Measurements from ENCODE around the gene TBC1D14. TPM values are rescaled to one million over a fixed set of nuclear protein-coding genes. Genes with fewer than 3 reads are reported as not detected.
"Not testable (repeated sequence)": the region's sequence is repeated elsewhere in the genome, so short reads cannot be mapped to it uniquely, and the experiment has no call there.

The TBC1D14 gene
- total RNA-seq, 1 donor from 2014 or later: 48.1 TPM

DNA sequence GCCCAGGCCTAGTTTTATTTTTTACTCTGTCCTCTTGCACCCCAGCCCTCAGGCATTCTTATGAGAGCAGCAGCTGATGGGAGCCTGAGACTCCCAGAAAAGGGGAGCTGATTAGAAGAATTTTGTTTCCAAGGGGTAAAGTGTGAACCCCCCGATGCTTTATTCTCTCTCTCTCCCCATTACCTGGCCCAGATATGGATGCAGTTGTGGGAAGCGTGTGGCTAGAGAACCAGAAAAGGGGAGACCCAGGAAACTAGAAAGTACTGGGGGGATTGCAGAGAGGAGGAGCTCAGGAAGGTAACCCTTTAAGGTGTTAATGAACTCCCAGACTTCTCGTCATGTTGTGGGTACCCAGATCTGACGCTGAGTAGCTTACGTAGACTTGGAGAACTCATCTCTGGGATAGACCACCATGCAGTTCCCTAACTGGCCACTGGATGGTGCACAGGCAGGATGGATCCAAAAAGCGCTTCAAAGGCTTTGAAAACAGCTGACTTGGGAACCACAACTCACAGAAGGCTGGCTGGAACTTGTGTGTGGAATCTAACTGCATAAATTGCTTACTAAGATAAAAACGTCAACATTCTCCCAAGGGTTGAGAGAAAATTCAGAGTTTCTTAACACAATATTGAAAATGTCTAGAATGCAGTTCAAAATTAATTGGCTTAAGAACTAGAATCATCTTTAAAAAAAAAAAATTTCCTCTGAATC, 64.7 kb downstream of the TBC1D14 start:
- peak; percentile 95 for ATAC-seq

DNA sequence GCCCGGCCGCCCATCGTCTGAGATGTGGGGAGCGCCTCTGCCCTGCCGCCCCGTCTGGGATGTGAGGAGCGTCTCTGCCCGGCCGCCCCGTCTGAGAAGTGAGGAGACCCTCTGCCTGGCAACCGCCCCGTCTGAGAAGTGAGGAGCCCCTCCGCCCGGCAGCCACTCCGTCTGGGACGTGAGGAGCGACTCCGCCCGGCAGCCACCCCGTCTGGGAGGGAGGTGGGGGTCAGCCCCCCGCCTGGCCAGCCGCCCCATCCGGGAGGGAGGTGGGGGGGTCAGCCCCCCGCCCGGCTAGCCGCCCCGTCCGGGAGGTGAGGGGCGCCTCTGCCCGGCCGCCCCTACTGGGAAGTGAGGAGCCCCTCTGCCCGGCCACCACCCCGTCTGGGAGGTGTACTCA, 68.2 kb downstream of the TBC1D14 start:
- not testable (repeated sequence) for ATAC-seq

DNA sequence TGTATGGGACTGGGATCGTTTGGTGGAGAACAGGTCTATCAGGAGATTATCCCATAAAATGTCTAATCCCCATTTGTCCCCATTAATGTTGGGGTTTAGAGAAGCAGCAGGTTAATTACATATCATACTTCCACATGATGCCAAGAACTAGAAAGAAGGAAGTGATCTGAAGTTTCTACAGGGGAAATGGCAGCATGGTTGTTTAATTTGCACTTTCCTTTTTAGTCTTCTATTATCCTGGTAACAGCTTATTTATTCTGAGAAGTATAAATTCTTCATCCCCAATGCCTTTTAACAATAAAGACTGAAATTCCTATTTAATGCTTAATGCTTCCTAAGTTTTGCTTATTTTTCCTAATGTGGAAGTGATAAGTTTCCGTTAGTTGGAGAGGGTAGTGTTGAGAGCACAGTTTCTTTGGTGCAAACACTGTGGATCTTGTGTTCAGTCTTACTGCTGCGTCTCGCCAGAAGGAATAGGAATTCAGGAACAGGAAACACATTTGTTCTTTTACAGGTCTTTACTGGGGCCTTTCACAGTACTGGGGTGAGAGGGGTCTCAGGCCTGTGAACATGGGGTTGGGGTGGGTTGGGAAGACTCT, 74.0 kb downstream of the TBC1D14 start:
- no peak for ATAC-seq

DNA sequence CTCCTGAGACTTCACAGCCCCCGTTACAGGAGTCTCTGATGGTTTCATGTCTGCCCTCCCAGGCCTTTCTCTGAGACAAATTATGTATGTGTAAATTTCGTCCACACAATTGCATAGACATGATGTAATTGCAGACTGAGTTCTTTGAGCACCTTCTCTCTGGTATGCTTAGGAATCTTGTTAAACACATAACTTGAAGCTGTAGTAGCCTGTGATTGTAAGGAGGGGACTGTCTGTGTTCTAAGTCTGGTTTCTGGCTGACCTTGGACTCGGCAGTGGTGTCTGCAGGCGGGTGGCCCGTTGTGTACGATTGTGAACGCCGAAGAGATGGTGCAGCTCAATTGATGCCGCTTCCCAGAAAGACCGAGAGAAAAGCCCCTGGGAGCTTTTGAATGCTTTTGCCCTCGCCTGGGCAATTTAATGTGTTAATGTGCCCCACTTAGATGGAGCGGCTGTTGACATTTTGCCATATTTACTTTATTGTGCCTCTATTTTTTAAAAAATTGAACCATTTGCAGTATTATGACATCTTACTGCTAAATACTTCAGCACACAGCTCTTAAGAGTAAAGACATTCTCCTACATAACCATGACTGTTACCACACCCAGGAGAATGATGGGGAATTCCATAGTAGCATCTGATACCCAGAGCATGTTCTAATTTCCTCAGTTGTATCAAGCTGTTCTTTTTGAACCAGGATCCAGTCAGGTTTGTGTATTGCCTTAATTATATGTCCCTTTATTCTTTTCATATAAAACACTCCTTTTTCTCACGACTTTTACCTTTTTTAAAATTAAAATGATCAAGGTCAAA, 75.2 kb downstream of the TBC1D14 start:
- ATAC-seq: no peak

DNA sequence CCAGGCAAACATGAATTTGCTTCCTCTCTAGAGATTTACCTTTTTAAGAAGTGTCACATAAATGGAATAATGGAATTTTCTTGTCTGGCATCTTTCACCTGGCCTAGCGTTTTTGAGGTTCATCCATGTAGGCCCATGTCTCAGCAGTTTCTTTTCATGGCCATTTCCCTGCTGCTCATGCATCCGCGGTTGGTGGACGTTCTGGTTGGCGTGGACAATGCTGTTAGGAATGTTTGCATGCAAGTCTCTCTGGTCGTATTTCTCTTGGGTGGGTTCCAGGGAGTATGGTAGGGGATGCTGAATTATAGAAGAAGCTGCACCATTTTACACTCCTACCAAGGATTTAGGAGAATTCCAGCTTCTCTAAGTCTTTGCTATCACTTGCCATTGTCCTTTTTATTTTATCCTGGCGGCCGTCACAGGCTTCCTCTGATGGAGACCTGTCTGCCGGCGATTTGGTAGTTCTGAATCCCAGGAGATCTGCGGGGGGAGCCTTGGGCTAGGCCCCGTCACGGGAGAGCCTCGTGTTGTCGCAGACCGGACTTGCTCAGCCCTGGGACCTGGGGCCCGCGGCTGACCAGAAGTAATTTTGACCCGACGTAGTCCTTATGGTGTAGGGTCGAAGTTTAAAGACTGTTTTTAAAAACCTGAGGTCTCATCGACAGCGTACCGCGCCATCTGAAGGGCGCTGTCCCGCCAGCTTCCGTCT, 76.6 kb downstream of the TBC1D14 start:
- peak; percentile 12 for ATAC-seq

DNA sequence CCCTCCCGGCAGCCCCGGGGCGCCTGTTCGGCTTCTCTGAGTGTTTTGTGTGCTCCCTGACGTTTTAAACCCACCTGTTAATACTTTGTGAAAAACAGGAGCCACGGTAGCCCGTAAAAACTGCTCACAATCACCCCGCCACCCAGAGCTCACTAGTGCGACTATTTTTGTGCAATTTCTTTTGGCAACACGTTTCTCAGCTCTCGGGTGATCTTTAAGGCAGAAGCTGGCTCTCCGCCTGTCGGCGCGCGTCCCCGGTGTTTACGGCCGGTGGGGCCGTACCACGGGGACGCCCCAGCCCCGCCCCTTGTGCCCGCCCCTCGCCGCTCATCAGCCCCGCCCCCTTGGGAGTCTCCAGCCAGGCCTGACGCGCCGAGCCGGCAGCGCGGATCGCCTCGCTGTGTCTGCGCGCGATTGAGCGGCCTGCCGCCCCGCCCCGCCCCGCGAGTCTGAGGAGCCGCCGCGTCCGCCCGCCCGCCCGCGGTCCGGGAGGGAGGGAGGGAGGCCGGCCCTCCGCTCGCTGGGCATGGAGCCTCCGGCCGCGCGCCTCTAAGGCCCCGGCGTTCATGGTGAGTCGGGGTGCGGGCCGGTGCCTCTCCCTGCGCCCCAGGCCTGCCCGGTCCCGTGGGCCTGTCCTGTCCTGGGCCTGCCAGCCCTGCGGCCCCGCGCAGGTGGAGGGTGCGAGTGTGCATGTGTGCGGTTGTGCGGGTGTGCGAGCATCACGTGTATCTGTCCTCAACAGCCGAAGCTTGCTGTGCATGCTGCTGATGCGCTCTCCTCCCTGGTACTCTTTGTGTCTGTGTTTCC, 77.4 kb downstream of the TBC1D14 start:
- peak; percentile 93 for ATAC-seq

DNA sequence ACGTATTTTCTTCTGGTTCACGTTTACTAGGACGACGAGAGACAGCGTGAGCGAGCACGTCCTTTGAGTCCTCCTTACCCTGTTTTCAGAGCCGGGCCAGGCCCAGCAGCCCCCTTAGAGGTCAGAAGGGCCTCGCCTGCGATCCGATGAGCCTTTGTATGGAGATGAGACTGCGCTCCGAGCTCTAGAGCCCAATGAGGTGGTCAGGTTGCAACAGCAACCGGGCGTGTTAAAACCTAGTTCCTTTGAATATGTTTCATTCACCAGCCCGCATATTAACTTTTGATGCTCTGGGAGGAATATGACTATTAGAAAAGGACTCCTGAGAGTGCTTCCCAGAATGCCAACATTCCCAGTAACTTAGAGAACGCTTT, 77.9 kb downstream of the TBC1D14 start:
- ATAC-seq: peak; percentile 36

DNA sequence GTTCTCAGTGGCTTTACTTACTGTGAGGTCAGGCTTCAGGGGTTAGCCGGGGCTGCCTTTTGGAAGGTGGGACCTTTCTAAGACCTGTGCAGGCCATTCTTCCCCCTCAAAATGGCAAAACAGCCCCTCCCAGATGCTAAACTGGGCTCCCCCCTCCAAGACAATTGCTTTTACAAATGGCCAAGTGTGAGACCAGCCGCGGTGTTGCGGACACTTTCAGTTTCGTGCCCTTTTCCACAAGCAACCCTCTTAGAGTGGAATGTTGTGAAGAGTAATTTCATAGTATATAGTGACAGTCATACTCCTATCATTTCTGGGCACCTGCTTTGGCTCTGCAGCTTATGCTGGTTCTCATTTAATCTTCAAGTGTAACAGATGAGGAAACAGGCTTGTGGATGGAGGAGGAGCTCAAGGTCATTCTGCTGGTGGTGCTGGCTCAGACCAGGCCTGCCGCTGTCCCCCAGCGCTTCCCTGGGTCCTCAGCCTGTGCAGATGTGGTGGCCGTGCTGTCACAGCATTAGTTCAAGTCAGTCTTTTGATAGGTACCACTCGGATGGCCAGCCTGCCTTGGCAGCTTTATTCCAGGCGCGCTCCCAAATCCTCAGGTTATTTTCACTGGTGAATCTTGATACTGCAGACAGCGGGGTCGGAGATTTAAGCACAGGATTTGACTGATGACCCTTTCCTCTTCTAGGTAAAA, 78.5 kb downstream of the TBC1D14 start:
- ATAC-seq: no peak

DNA sequence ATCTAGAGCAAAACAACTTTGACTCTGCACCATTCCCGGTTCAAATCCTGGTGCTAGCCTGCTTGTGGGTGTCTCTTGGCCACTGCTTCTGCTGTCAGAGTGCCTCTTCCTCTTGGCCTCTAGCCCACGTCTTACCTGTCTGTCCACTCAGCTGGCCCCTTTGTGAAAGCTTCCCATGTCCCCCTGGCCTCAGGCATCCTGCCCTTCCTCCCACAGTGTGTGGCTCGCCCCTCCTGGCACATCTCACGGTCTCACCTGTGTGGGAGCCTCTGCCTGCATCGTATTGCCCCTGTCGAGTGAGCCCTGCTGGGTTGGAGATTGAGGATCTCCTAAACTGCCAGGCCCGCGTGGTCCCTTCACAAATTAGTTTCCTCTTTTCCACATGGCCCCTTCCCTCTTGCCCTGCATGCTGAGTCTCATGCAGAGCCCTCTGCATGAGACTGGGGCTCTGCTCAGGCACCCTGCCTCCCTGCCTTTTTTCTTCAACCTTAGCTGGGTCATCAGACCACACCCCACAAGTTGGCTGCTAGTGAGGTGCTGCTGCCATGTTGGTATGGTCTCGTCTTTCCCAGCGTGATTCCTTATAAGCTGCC, 79.8 kb downstream of the TBC1D14 start:
- ATAC-seq: no peak

DNA sequence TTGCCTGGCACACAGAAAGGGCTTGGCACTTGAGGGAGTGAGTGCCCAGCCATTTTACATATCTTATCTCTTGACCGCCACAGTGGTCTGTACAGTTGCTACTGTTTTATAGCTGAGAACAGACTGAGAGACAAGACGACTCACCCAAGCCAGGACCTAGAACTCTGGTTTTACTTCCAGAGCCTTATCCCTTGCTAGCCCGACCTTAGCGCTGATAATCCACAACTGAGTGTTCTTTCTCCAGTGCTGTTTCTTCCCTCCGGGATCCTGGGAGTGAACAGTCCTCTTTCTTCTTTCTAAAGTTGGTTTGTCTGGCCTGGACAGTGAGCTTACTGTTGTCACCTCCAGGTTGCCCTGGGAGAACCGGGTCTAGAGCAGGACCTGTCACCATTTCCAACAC, 81.0 kb downstream of the TBC1D14 start:
- ATAC-seq: no peak

DNA sequence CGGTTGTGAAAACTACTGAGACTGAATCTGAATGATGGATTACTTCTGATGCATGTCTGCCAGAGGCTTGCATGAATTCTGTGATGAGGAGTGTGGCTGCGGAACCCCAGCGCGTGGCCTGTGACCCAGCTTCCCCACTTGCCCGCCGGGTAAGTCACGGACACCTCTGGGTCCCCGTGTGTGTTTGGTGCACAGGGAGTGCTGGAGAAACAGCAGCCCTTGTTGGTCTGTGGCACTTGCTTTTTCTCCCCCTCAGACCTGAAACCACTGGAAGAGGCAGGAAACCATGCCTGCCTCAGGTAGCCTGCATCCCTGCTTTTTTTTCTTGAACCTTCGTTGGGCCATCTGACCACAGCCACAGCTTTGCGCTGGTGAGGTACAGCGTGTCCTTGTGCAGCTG, 81.6 kb downstream of the TBC1D14 start:
- no peak for ATAC-seq

DNA sequence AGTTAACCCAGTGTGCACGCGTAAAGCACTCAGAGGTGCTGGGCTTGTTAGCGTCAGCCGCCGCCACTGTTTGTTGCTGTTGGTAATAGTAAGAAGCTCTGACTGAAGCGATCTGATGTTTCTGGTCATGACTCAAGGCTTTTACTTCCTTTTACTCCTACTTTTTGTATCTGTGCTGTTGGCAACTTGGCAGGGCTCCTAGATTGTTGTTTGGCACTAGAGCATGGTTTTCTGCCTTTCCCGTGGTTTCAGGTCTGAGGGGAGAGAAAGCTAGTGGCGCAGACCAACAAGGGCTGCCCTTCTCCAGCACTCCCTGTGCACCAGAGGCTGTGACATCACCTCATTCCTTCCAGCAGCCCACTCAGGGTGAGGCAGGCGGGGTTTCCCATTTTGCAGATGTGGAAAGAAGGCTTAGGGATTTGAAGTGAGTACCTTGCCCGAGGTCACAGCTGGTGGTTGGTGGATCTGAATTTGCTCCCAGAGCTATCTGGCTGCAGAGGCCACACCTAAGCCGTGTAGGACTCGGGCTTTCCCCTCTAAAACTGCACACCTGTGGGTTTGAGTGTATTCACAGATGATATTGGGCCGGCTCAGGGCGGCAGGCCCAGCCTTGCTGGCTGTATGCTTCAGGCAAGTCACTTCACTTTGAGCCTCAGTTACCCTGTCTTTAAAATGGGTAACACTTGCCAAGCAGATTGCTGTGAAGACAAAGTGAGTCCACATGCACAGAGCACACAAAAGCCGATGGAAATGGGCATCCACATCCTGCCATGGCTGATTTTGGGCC, 82.3 kb downstream of the TBC1D14 start:
- peak; percentile 70 for ATAC-seq

DNA sequence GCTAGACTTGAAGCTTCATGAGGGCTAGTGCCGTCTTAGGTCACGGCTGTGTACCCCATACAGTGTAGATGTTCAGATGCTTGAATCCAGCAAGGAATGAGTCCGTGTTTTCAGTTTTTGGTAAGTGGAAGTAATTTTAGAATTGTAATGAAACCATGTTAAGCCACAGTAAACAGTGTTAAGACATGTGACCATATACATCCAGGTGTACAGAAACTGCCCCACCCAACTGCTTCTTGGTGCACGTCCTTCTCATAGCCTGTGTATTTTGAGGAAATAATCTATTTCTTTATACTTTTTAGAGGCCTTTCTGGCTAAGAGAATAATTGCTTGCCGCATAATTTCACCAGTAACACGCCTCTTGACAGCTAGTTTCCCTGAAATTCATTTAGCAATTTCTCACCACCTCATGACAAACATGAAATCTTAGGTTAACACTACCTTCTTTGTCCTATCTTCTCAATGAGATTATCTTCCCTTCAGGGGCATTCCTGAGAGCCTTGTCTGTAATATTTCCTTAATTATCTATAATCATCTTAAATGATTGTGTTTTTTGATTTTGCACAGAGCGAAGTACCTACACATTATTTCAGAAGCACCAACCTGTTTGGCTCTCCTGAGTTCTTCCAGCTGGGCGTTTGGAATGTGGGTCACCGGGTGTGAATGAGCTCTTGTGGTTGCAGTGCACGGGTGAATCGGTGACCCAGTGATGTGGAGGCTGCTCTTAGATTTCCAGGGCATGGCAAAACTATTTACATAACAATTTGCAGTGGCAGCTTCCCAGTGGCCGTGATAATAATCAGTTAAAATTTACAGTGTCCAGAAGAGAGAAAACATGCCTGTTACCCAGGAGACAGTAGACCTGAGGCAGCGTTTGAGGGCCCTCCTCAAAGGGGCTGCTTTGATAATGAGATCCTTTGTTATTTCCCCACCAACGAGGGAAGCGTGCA, 83.4 kb downstream of the TBC1D14 start:
- ATAC-seq: peak; percentile 64

DNA sequence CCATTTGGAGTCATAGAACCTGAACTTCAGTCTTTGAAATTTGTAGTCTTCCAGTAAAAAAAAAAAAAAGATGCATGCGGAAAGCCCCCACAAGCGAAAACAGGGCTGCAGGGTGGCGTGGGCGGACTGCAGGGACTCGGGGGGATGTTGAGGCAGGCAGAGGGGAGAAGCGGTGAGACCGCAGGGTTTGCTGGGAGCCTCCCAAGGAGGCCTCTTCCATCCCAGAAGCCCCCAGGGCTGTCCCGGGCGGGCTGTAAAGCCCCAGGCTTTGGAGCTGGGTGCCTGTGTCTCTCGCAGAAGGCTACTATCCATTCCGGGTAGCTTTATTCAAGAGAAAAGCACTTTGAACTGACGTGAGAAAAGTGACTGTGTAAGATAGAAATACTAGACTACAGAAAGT, 86.9 kb downstream of the TBC1D14 start:
- no peak for ATAC-seq

DNA sequence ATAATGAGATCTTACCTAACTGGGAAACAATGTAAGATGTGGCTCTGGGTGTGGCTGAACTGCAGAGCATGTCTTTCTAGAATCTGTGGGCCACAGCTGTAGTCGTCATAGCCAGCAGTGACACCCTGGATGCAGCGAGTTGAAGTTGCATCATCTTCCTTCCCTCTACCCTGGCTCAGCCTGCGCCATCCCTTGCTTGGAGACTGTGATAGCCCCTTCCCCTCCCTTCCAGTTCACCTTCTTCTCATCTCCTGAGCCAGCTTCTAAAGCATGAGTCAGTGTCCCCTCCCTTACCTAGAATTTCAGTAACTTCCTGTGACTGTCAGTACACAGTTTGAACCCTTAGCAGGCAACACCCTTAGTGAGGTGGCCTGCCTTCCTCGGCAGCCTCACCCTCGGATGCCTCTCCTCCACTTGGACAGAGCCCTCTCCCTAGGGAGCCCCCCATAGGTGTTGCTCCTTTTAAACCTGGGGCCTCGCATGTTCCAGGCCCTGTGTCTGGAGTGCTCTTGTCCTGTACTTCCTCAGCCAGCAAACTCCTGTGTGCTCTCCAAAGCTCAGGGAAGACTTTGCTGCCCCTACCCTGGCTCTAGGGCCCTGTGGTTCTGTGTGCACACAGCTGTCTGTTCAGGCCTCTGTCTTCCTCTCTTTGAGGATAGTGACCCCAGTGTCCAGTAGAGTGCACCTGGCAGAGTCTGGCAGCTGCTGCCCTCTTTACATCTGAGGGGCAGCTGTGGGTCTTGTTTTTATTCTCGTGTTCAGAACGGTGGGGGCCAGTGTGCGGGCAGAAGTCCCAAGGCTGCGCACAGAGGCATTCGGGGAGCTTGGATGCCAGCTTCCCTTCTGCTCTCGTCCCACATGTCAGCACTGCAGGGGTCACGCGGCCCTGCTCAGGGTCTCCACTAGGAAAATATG, 89.8 kb downstream of the TBC1D14 start:
- ATAC-seq: peak; percentile 94

DNA sequence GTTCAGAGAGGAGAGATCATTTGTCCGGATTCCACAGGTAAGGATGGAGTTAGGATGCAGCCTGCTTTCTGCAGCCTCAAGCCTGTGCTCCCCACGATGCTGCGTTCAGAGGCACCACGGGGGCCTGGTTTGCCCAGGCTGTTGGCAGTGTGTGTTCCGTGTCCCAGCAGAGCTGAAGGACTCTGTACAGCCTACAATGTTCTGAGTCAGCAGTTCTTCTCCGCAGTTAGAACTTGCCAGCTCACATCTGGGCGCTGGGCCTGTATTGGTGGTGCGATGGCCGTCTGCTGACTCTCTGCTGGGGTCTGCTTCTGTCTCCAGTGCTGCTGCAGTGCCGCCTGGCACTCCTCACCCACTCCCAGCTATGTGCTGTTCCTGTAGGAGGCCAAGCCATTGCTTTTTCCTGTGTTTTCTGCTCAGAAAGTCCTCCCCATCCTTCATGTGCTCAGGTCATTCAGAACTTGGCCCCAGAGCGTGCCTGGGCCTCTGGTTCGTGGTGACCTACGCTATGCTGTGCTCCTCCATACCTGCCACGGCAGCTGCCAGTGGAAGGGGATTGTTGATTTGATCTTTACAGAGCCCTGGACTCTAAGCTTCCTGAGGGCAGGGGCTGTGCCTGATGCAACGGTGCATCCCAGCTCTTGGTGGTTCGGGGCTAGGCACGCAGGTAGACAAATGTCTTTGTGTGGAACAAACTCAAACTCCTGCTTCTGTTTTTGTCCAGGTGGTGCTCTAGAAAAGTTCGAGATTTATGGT, 91.0 kb downstream of the TBC1D14 start:
- no peak for ATAC-seq

DNA sequence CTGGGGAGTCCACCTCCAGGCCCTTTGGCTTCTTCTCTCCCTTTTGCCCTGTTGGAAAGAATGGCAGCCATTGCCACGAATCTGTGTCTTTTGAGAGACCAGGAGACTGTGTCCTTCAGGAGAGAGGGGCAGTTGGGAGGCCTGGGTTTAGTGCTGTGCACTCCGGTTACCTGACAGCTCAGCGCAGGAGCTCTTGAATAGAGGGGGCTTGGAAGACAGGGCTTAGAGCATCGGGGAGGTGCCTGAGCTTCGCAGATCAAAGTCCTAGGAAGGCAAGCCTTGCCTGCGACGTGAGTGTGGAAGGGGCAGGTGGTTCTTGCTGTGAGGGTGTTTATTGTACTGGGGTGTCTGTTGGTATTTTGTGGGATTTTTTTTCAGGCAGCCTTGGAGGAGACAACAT, 91.6 kb downstream of the TBC1D14 start:
- ATAC-seq: no peak
